Measurements from ENCODE around the gene VDR. TPM values are rescaled to one million over a fixed set of nuclear protein-coding genes. Genes with fewer than 3 reads are reported as not detected.

The VDR gene
- total RNA-seq, 1 donor from 2014 or later, result not detected

DNA sequence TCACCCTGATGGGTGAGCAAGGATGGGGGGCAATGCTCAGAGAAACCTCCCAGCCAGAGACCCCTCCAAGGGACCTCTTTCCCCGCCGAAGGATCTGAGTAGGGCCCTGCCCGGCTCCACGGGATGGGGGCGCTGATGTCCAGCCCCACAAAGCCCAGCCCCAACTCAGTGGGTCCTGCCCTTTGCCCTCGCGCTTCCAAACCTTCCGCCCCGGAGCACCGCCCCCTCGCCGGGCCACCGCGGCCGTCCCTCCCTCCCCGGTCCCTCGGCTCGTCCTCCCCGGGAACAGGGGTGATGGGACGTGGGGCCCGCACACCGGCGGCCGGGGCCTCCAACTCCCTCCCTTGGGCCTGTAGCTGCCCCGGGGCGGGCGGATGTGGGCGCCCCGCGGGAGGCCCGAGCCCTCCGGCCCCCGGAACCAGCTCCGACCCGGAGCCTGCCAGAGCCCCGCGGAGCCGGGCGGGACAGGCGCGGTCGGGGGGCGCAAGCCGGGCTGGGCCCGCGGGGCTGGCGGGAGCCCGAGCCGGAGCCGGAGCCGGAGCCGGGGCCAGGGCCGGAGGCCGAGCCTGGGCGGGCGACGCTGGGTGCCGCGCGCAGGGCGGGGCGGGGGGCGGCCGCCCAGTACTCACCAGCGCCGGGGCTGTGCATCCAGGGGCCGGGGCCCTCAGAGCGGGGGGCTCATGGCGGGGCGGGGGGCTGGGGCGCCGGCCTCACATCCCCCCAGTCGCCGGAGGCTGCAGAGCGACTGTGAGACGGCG lies 85.5 kb downstream of the VDR start:
- Mint-ChIP-seq H3K4me1 (peaks cover 73% of the 10 kb centered on the region), H3K27me3 (ENCODE audit: insufficient read depth, low read depth) (peaks cover 19% of the 10 kb centered on the region), H3K9me3 (no peaks in the 10 kb centered on the region), H3K36me3 (peaks cover 4% of the 10 kb centered on the region), H3K4me3 (peak overlapping the region; percentile 87), H3K27ac (no peak overlapping the region)
- Histone ChIP-seq H2AFZ (replicated peaks) (no peak overlapping the region), H3K36me3 (no peaks in the 10 kb centered on the region), H3K4me3 (peak overlapping the region; percentile 84), H3K79me2 (ENCODE audit: low read depth) (peaks cover 46% of the 10 kb centered on the region), H3K9ac (no peak overlapping the region), H3K27me3 (peaks cover 22% of the 10 kb centered on the region), H3F3A (ENCODE audit: low read depth) (peaks cover 37% of the 10 kb centered on the region), H4K20me1 (ENCODE audit: low read depth) (peaks cover 5% of the 10 kb centered on the region), H3K4me2 (peak overlapping the region; percentile 98), H3K27ac (no peak overlapping the region), H3K9me3 (ENCODE audit: low read depth) (no peaks in the 10 kb centered on the region), H3K4me1 (peaks cover 36% of the 10 kb centered on the region)
- TF ChIP-seq EZH2 (IDR thresholded peaks at IDR 0.05), result no peak
- TF ChIP-seq, protein P1, sequence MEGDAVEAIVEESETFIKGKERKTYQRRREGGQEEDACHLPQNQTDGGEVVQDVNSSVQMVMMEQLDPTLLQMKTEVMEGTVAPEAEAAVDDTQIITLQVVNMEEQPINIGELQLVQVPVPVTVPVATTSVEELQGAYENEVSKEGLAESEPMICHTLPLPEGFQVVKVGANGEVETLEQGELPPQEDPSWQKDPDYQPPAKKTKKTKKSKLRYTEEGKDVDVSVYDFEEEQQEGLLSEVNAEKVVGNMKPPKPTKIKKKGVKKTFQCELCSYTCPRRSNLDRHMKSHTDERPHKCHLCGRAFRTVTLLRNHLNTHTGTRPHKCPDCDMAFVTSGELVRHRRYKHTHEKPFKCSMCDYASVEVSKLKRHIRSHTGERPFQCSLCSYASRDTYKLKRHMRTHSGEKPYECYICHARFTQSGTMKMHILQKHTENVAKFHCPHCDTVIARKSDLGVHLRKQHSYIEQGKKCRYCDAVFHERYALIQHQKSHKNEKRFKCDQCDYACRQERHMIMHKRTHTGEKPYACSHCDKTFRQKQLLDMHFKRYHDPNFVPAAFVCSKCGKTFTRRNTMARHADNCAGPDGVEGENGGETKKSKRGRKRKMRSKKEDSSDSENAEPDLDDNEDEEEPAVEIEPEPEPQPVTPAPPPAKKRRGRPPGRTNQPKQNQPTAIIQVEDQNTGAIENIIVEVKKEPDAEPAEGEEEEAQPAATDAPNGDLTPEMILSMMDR (IDR thresholded peaks at IDR 0.05), result peak; percentile 56
- peak; percentile 85 for DNase-seq (ENCODE audit: low spot score)

- Histone ChIP-seq H3K36me3 (no peaks in the 10 kb centered on the region), H3K79me2 (ENCODE audit: low read depth) (peaks cover 46% of the 10 kb centered on the region), H3K4me3 (peak overlapping the region; percentile 84), H3K27me3 (peaks cover 22% of the 10 kb centered on the region), H3K9ac (no peak overlapping the region), H3K27ac (no peak overlapping the region), H3K4me1 (peaks cover 40% of the 10 kb centered on the region), H3K4me2 (peak overlapping the region; percentile 98), H3K9me3 (ENCODE audit: low read depth) (no peaks in the 10 kb centered on the region), H2AFZ (replicated peaks) (no peak overlapping the region), H4K20me1 (ENCODE audit: low read depth) (peaks cover 5% of the 10 kb centered on the region), H3F3A (ENCODE audit: low read depth) (peaks cover 43% of the 10 kb centered on the region)
- Mint-ChIP-seq H3K36me3 (peaks cover 6% of the 10 kb centered on the region), H3K27ac (peak overlapping the region; percentile 97), H3K4me3 (peak overlapping the region; percentile 87), H3K9me3 (no peaks in the 10 kb centered on the region), H3K27me3 (ENCODE audit: insufficient read depth, low read depth) (peaks cover 17% of the 10 kb centered on the region), H3K4me1 (peaks cover 73% of the 10 kb centered on the region)
- DNase-seq (ENCODE audit: low spot score), result peak; percentile 16
- TF ChIP-seq EZH2phosphoT487 (IDR thresholded peaks at IDR 0.05), result no peak
- TF ChIP-seq, protein P1 (IDR thresholded peaks at IDR 0.05), result no peak
- no peak for TF ChIP-seq EZH2 (IDR thresholded peaks at IDR 0.05)
These were observed 86.2 kb downstream of the VDR start for GRCh38 chr12:47818467-47819137.

GRCh38 chr12:47818007-47818376 lies 86.8 kb downstream of the VDR start:
- Mint-ChIP-seq H3K36me3 (peaks cover 6% of the 10 kb centered on the region), H3K4me1 (peaks cover 73% of the 10 kb centered on the region), H3K4me3 (peak overlapping the region; percentile 87), H3K9me3 (no peaks in the 10 kb centered on the region), H3K27me3 (ENCODE audit: insufficient read depth, low read depth) (peaks cover 19% of the 10 kb centered on the region), H3K27ac (peak overlapping the region; percentile 97)
- H3K36me3 ChIP-seq, result no peaks in the 10 kb centered on the region
- H4K20me1 ChIP-seq (ENCODE audit: low read depth), result peaks cover 5% of the 10 kb centered on the region
- H3K4me2 ChIP-seq, result peak overlapping the region; percentile 46
- no peak for DNase-seq (ENCODE audit: low spot score)
- no peaks in the 10 kb centered on the region for H3K9me3 ChIP-seq (ENCODE audit: low read depth)
- H3K27ac ChIP-seq, result no peak overlapping the region
- H3K4me1 ChIP-seq, result peaks cover 46% of the 10 kb centered on the region
- TF ChIP-seq EZH2 (IDR thresholded peaks at IDR 0.05), result no peak
- no peak for TF ChIP-seq EZH2phosphoT487 (IDR thresholded peaks at IDR 0.05)
- TF ChIP-seq, protein P1 (IDR thresholded peaks at IDR 0.05), result no peak
- H3K79me2 ChIP-seq (ENCODE audit: low read depth), result peaks cover 46% of the 10 kb centered on the region
- H3K27me3 ChIP-seq, result peaks cover 17% of the 10 kb centered on the region
- H3K4me3 ChIP-seq, result no peak overlapping the region
- no peak overlapping the region for H2AFZ ChIP-seq (replicated peaks)
- H3K9ac ChIP-seq, result no peak overlapping the region
- H3F3A ChIP-seq (ENCODE audit: low read depth), result peaks cover 49% of the 10 kb centered on the region
